Measurements from ENCODE around the gene RHOH.
"Not testable (repeated sequence)": the region's sequence is repeated elsewhere in the genome, so short reads cannot be mapped to it uniquely, and the experiment has no call there.

RHOH gene, protein sequence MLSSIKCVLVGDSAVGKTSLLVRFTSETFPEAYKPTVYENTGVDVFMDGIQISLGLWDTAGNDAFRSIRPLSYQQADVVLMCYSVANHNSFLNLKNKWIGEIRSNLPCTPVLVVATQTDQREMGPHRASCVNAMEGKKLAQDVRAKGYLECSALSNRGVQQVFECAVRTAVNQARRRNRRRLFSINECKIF

DNA sequence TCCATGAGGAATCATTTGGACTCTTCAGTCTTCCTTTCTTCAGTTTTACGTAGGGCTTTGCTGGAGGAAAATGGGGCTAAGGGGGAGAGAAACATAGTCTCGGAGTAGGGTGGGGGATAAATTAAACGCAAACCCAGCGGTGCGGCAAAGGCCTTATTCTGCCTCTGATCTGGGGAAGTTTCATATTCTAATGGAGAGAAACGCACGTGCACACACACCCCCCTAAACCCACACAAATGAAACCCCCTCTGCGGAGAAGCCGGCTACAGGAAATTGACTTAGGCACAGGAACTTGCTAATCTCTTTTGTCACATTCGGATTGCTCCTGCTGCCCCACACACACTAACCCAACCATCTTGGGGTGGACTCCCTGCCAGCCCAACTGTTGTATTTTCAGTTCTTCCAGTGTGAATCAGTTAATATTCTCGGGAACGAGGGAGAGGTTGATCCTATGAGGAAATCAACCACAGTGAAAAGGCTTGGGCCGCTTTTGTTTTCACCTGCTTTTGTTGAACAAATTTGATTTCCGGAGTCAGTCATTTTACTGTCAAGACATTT is at the start of gene RHOH:
Gene RHOH (plus strand): TSS at position 308 of the 558 bp plus-strand sequence. CDS start 46,356 bp downstream, outside the sequence.
- FAIRE-seq, result no peak

DNA sequence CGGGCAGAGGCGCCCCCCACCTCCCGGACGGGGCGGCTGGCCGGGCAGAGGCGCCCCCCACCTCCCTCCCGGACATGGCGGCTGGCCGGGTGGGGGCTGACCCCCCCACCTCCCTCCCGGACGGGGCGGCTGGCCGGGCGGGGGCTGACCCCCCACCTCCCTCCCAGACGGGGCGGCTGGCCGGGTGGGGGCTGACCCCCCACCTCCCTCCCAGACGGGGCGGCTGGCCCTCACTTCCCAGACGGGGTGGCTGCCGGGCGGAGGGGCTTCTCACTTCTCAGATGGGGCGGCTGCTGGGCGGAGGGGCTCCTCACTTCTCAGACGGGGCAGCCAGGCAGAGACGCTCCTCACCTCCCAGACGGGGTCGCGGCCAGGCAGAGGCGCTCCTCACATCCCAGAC is 49.3 kb upstream of the RHOH start:
- FAIRE-seq, result not testable (repeated sequence)

DNA sequence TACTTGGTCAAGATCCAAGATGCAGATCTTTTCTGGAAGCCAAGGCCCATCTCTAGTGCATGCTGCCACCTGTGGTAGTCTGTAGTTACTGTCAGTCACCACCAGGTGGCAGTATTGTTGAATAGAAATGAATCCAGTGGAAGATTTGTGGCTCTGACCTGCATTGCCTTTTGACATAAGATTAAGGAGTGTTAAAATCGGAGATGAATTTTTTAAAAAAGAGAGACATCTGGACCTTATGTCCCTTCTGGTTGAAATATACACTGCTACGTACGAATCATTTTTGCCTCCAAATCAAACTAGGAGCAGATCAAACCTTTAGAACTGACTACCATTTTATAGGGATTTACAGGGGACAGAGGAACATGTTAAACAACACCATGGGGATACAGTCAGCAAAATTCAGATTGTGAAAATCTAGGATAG is 46.9 kb upstream of the RHOH start:
- FAIRE-seq, result peak; percentile 96

DNA sequence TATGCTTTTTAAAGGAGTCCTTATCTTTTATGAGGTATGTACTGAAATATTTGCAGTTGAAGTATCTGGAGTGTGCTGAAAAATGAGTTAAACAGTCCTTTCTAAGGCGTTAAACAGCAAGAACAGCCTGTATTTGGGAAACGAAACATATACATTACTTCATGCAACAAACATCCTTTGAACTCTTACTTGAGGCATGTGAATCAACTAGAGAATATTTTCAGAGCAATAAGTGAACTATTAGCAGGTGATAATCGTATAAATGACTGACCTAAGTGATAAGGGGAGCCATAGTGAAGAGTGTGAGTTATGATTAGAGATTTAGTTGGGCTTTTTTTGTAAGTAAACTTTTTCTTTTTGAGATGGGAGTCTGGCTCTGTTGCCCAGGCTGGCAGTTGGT is 45.9 kb upstream of the RHOH start:
- FAIRE-seq, result no peak

DNA sequence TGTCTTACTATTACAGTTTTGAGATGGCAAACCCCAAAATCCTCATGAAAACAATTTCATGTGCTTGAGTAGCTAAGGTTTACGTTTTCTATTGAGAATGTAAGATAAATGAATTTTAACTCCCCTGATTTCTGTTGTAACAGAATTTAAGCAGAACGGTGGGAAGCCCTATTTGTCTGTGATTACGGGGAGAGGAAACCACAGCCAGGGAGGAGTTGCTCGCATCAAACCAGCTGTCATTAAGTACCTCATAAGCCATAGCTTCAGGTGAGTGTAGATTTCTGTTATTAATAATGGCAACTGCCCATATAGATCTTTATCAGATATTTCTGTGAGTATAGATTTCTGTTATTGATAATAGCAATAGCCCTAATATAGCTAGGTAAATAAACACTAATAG is 44.2 kb upstream of the RHOH start:
- FAIRE-seq, result no peak

DNA sequence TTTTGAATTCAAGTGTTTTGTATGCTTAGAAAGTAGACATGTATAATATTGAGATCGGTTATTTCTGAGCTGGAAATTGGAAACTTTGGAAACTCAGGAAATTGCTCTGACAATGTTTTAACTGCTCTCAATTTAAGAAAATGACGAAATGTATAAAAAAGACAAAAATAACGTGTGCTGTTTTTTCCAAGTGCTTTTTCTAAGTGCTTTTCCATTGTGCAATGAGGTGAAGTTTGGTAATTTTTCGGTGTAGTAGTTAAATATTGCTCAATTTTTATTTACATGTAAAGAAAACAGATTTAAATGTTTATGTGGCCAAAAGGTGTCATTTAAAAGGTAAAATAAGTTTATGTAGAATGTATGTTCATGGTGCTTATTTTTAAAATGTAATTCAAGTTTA is 39.4 kb upstream of the RHOH start:
- peak; percentile 83 for FAIRE-seq

DNA sequence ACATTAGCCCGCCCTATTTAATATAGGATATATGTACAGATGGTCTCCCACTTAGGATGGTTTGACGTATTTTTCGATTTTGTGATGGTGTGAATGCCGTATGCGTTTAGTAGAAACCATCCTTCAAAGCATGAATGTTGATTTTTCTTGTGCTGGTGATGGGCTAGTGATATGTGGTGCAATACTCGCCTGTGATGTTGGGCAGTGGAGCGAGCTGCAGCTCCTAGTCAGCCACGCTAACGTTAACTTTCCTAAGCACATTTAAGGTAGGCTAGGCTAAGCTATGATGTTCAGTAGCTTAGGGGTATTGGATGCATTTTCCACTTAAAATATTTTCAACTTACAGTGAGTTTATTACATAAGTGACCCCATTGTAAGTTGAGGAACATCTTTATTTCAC is 36.6 kb upstream of the RHOH start:
- no peak for FAIRE-seq

DNA sequence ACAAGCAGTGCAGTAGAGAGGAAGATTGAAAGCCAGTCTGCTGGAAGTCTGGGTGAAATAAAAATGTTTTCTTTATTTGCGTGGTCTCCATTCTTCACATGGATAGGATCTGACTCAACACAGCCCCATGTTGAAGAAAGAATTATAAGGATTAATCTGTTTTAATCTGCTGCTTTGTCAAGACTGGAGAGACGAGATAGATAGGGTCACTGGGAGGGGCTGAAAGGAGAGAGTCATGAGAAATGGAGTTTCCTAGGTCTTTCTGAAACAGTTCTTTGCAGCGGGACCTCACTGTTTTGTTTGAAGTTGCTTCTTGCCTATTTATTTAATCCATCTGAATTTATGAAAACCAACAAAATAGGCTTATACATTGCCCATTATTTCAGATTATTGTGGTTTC is 32.4 kb upstream of the RHOH start:
- FAIRE-seq, result no peak

DNA sequence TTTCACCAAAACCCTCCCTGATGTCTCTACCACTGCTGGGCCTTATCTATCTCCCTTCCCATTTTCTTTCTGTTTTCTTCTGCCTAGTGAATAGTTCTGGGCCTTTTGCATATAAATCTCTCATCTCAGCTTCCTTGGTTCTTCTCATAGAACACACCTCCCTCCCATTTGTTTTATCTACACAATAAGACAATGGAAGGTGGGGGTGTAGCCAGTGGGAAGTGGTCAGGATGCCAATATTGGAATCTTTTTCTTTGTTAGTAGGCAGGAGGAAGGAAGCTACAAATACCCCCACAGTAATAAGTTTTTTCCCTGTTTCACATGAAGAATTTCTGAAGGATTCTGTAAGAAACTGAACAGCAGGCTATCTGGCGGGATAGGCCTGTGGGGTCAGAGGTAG is 30.9 kb upstream of the RHOH start:
- FAIRE-seq, result no peak

DNA sequence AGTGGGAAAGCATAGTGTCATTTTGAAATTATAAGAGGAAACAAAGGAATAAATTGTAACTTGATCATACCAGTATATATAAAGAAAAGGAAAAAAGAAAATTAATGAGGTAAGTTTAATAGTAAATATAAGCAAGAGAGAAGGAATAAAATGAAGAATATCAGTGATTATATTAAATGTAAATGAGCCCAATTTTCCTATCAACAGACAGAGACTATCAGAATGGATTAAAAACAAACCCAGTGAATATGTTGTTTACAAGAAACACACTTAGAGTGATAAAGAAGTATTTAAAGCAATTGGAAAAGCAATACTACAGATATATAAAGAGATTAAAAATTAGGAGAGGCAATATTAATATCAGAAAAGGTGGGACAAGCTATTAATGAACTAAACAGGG is 28.8 kb upstream of the RHOH start:
- no peak for FAIRE-seq

DNA sequence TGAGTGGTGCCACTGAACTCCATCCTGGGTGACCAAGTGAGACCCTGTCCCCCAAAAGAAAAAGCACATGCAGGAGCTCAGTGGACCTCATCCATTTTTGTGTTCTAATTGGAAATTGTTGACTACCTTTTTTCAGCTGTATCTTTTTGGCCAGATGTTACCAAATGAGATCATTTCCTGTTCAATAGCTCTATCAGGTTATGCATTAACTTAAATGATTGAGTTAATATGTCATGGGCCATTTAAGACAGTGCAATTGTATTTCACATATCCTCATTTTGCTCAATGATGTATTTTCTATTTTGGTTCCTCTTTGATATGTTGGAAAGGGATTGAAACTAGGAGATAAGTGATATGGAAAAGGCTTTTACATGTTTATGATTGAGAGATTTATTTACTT is 26.2 kb upstream of the RHOH start:
- FAIRE-seq, result peak; percentile 97

DNA sequence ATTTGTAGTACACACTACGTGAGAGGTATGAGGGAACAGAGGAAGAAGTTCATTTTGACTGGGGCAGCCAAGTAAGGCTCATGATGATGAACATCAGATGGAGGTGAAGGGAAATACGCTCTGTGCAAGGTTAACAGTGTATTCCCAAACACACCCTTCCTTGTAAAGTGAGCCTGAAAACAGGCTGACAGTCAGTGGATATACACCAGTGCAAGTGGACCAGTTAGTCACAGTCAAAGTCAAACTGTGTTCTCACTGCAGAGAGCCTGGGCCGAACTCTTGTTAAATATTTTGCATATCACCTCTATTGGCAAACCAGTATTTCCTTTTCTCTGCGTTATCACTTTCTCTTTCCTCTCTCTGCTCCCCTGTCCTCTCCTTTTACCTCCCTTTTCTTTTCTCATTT is 23.4 kb upstream of the RHOH start:
- no peak for FAIRE-seq

DNA sequence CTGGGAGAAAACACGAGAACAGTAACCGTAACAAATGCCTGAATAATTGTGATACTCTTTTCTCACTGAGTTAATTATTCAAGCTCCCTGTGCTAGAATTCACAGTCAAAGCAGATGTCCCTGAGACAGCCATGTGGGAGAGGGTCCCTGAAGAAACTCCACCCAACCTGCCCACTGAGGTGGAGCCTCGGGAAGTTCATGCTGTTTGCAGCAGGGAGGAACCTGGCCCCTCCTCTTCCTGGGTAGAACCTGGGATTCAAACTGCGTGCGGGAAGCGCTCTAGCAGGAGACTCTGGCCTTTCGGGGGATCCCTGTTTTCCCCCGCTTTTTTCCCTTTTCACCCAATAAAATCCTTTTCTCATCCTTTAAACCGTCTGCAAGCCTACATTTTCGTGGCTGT is 20.2 kb upstream of the RHOH start:
- no peak for FAIRE-seq

DNA sequence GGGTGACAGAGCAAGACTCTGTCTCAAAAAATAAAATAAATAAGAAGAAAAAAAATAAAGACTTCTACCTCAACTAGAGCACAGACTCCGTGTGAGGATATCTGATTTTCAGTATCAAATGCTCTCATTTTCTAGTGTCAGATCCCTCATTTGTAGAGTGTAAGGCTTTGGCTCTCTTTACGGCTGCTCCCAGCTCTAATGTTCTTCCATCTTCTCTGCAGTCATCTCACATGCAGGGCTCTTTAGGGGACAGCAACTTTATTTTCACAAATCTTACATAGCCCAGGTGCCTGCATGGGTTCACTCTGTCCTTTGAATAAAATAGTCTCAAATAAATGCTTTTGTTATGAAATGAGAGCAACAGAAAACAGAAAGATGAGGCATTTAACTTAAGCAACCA is 19.2 kb upstream of the RHOH start:
- FAIRE-seq, result no peak

DNA sequence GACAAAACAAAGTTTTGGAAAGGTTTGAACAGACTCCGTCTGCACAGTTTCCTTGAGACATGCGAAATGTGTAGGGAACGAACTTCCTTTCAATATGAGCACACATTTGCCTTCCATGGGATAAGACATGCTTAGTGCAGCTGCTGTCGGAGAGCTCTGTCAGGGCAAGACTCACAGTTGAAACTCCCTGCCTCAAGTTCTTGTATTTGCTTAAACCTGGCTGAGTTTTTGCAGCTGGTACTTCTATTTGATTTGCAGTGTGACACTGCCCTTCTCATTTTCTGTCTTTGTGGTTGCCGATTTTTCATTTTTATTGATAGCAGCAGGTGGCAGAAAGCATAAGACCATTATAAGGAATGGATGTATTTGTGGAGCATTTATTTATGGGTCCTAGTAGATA is 18.2 kb upstream of the RHOH start:
- FAIRE-seq, result no peak

DNA sequence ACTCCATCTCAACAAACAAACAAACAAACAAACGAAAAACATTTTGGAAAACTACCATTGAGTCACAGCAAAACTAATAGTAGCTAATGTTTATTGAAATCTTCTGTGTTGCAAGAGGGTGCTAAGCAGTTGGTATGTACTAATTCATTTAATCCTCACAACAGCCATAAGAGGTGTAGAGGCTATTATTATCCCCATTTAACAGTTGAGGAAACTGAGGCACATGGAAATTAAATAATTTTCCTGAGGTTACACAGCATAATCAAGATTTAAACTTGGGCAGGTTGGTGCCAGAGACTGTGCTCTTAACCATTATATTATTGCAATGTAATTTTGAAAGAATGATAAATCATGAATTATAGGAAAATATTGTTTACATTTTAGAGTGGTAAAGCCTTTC is 17.5 kb upstream of the RHOH start:
- no peak for FAIRE-seq

DNA sequence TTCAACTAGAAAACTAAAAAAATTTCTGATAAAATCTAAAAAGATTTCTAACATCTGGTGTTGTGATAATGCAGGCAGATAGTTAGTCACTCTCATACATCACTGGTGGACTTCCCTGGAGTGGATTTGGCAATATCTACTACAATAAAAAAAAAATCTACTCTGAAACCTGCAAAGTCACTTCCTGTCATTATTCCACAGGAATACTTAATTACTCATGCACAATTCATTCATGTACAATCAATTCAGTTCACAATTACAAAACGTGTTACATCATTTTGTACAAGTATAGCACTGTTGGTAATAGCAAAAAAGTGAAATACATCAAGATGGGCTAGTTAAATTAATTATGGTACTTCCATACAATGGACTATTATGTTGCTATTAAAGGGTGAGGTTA is 16.5 kb upstream of the RHOH start:
- peak; percentile 5 for FAIRE-seq

DNA sequence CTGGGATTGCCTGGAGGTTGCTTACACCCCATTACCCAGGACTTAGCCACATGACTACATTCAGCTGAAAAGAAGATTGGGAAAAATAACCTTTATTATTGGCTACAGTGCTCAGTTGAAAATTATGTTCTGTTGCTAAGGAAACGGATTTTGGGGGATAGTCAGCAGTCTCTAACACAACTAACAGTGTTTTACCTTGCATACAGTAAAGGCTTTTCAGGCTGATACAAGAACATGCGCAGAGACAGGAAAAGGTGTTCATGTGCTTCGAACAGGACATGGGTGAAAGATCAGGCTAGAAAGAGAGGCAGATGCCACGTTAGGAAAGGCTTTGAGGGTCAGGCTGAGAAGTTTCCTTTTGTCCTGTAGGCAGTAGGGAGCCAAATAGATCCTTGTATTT is 14.8 kb upstream of the RHOH start:
- no peak for FAIRE-seq

DNA sequence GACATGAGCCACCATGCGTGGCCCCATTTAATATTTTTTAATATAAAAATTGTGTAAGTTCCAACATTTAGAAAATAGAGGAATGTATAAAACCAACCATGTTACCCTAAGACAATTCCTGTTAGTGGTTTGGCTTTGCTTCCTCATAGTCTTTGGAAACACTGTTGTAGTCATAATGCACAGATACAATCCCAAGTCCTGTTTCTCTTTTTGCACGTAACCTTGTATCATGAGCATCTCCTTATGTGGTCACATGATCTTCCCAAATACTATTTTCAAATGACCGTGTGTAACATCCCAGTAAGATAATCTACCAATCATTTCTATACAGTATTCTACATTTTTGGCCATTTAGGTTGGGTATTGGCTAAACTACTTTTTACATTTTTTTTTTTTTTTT is 13.9 kb upstream of the RHOH start:
- no peak for FAIRE-seq

DNA sequence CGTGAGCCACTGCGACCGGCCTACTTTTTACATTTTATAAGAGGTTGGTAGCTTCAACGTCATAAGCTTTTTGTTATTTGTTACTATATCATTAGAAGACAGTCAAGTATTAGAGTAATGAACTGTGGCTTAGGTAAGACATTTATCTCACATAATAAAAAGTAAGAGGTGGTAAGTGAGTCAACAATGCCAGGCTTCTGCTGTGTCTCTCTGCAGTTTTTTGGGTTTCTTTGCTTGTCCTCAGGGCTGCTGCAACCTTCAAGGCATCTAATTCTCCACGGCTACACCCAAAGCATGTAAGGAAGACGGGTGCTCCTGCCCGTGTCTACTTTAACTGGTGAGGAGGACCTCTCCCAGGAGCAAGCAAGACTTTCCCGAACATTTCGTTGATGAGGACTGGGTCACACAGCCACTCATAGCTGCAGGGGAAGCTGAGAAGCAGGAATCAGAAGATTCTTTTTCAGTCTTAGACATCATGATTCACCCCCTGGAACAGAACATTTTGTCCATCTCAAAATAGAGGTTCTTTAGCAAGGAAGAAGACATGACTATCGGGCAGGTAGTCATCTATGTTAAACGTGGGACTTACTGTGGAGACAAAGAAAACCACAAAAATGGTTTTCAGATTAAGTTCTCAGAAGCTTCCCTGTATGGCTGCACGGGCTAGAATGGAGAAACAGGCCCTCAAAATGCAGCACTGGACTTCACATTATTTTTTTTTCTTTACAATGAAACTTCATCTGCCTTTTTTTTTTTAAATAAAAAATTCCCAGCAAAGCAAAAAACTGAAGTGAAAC is 13.0 kb upstream of the RHOH start:
- FAIRE-seq, result no peak

DNA sequence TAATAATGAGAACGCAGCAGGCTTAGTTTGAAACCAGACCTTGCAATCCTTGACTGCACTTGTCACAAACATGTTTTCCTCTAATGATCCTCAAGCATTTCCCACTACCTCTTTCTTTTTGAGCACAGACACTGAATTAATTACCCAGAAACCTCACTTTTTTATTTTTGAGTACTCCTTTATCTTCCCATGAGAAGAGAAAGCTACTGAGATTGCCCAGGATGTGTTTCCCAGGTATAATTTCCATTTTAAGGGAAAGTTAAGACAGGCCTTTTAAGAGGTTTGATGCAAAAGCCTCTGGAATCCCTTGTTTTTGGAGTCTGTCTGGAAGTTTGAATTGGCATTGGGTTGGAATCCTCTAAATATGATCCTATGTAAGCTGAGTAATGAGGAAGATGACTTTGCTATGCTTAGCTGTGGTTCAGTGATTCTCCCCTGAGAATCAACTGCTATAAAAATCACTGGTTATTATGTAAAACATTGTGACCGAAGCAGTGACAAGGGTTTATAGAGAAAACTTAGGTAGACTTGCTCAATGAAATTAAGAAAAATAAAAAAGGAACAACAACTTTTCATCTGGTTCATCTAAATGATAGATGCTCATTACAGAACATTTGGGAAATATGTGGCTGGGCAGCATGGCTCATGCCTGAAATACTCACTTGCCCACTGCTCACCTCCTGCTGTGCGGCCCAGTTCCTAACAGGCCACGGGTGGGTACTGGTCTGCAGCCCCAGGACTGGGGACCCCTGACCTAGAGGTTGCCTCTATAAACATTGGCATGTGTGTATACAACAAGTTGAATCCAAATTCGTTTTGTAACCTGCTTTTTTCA is 10.8 kb upstream of the RHOH start:
- no peak for FAIRE-seq

DNA sequence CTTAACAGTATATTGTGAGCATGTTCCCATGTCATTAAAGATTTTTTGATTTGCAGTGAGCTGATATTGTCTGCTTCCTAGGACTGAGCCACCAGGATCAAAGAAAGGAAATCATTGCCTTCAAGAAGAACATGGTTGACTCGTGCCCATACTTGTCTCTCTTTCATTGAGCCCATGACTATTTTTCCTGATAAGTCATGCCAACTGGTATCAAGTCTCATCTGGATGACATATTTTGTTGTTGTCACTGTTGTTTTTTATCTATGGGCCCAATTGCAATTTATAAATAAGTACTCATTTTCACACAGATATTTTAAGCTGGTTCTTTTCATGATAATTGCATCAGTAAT is 10.2 kb upstream of the RHOH start:
- FAIRE-seq, result no peak

DNA sequence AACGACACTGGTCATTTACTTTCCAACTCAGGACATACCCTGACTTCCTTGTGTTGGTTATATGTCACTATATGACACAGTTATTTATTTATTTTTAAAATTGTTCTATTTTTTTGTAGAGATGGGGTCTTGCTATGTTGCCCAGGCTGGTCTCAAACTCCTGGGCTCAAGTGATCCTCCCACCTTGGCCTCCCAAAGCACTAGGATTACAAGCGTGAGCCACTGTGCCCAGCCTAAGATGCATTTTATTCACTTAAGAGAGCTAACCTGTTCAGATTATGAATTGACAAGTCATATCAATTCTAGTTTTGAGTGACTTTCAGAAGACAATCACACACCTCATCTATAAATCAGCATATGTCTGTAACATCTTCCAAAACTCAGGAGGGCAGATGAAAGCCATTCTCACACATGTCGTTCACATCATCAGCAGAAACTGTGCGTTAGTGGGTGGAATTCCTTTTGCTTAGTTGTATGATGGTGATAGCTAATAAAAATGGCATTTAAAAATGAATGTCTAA is 9.4 kb upstream of the RHOH start:
- FAIRE-seq, result no peak

Measured in islet of Langerhans (tissue), 1 donor.